Endothelial cell of umbilical vein (primary cell): ENCODE data around the gene EXOC1. TPM values are rescaled to one million over a fixed set of nuclear protein-coding genes. Genes with fewer than 3 reads are reported as not detected.

Source experiments
- BruUV-seq: library from RNA; stranded (reverse); fragments of 400-500 nt; replicated peaks from 2 replicates; lab custom pipeline; 2021; lab: Mats Ljungman, UMichigan
- CTCF ChIA-PET: fragments of 300-600, 350-600 bp; sonication (Branson Sonifier 250); formaldehyde crosslinking; loops from one replicate; lab custom pipeline; 2021; ENCODE audit warnings: antibody characterized with exemption, inconsistent platforms; lab: Charles Lee
- POLR2A ChIA-PET: fragments of 300-600, 350-600 bp; sonication (Branson Sonifier 250); formaldehyde crosslinking; loops from one replicate; lab custom pipeline; 2021; ENCODE audit warnings: antibody characterized with exemption, inconsistent platforms; lab: Charles Lee
- DNase-seq: peaks from one replicate; pipeline ENCODE4 v3.0.0-alpha.2; 2011; ENCODE audit warnings: low read depth, low spot score
- FAIRE-seq: peaks from 2 replicates; lab custom pipeline; 2011; peaks lifted over from hg19 to GRCh38; lab: Jason Lieb, UNC
- H2AFZ ChIP-seq: 2 replicates; pipeline ENCODE4 v1.6.0; 2012; ENCODE audit warnings: low read depth, low read length, control low read depth, inconsistent platforms
- H3K27ac ChIP-seq: 2 replicates; pipeline ENCODE4 v1.5.1; 2011; ENCODE audit warnings: low read depth, mild to moderate bottlenecking, control low read depth, low read length, moderate library complexity; ENCODE audit not compliant: insufficient read depth
- H3K27me3 ChIP-seq, 2 experiments: 2 replicates each; pipeline versions ENCODE4 v1.6.0 to v1.6.1; 2011; ENCODE audit warnings: low read length in 2 of 2, mixed read lengths in 1 of 2; ENCODE audit not compliant: control insufficient read depth in 2 of 2, insufficient read depth in 2 of 2
- H3K36me3 ChIP-seq, 2 experiments: 2 replicates in 1 of 2; 3 replicates in 1 of 2; pipeline ENCODE4 v1.5.1; 2011; ENCODE audit warnings: low read length in 2 of 2, mild to moderate bottlenecking in 1 of 2, moderate library complexity in 1 of 2; ENCODE audit not compliant: control insufficient read depth in 2 of 2, insufficient read depth in 2 of 2; ENCODE audit errors: extremely low read depth in 1 of 2
- H3K4me1 ChIP-seq: 3 replicates; pipeline ENCODE4 v1.5.1; 2011; ENCODE audit warnings: mild to moderate bottlenecking, low read length; ENCODE audit not compliant: control insufficient read depth, insufficient read depth; ENCODE audit errors: extremely low read depth
- H3K4me2 ChIP-seq: 2 replicates; pipeline ENCODE4 v1.6.1; 2011; ENCODE audit warnings: low read length, control low read depth, mixed read lengths; ENCODE audit not compliant: insufficient read depth
- H3K4me3 ChIP-seq, 3 experiments: fragments of 200-600 bp in 1 of 3; sonication (generic), shearing (Covaris generic) in 1 of 3; replicated peaks in 1 of 3; 2 replicates each; pipeline ENCODE4 v1.5.1; 2011 to 2016; ENCODE audit warnings: control low read depth in 3 of 3, low read length in 3 of 3, mild to moderate bottlenecking in 2 of 3, inconsistent platforms in 1 of 3, low read depth in 1 of 3, moderate library complexity in 1 of 3; ENCODE audit not compliant: insufficient read depth in 1 of 3
- H3K79me2 ChIP-seq: 2 replicates; pipeline ENCODE4 v1.6.0; 2012; ENCODE audit warnings: low read length, inconsistent platforms; ENCODE audit not compliant: control insufficient read depth, insufficient read depth
- H3K9ac ChIP-seq: replicated peaks from 2 replicates; pipeline ENCODE3; 2011; ENCODE audit warnings: low read length, control low read depth; ENCODE audit not compliant: insufficient read depth; ENCODE audit errors: extremely low read depth
- H3K9me1 ChIP-seq: replicated peaks from 3 replicates; pipeline ENCODE4 v1.6.0; 2011; ENCODE audit warnings: mild to moderate bottlenecking, low read length; ENCODE audit not compliant: control insufficient read depth, insufficient read depth; ENCODE audit errors: extremely low read depth
- H3K9me3 ChIP-seq: replicated peaks from 2 replicates; pipeline ENCODE4 v1.5.1; 2012; ENCODE audit warnings: low read length, inconsistent platforms; ENCODE audit not compliant: control insufficient read depth, insufficient read depth
- H4K20me1 ChIP-seq: replicated peaks from 2 replicates; pipeline ENCODE3; 2011; ENCODE audit warnings: mild to moderate bottlenecking, low read length; ENCODE audit not compliant: control insufficient read depth, insufficient read depth; ENCODE audit errors: extremely low read depth
- EZH2 ChIP-seq: IDR thresholded peaks from 2 replicates; pipeline ENCODE4 v1.6.1; 2012; ENCODE audit warnings: borderline replicate concordance, low read depth, mild to moderate bottlenecking, moderate library complexity, low read length, inconsistent platforms; ENCODE audit not compliant: severe bottlenecking
- FOS ChIP-seq: IDR thresholded peaks from 2 replicates; pipeline ENCODE4 v1.6.1; 2011; ENCODE audit warnings: mild to moderate bottlenecking, low read length, moderate library complexity, borderline replicate concordance; ENCODE audit not compliant: insufficient read depth
- GATA2 ChIP-seq: IDR thresholded peaks from 2 replicates; pipeline ENCODE4 v1.7.0; 2011; ENCODE audit warnings: low read depth, mild to moderate bottlenecking, moderate library complexity, mixed read lengths, low read length; ENCODE audit not compliant: insufficient read length, insufficient read depth
- JUN ChIP-seq: IDR thresholded peaks from 2 replicates; pipeline ENCODE4 v1.6.1; 2011; ENCODE audit warnings: borderline replicate concordance, low read depth; ENCODE audit not compliant: insufficient read length, insufficient read depth
- MYC ChIP-seq: IDR thresholded peaks from one replicate; pipeline ENCODE4 v1.6.1; 2011; ENCODE audit warnings: mild to moderate bottlenecking, low read depth, low read length
- POLR2A ChIP-seq: IDR thresholded peaks from 2 replicates; pipeline ENCODE4 v1.6.1; 2012; ENCODE audit warnings: low read depth, mild to moderate bottlenecking, control low read depth, low read length
- POLR2AphosphoS5 ChIP-seq: IDR thresholded peaks from 2 replicates; pipeline ENCODE4 v1.6.1; 2012; ENCODE audit warnings: low read depth, mild to moderate bottlenecking, control low read depth, low read length, moderate library complexity; ENCODE audit not compliant: insufficient read depth
- dilution Hi-C: fragments of 300-500 bp; cut with MboI; formaldehyde crosslinking; loops from one replicate; pipeline ENCODE4 v1.15.0; 2019; ENCODE audit warnings: low sequenced_read_pairs; ENCODE audit not compliant: extremely low pct_ligation_motif_present
- intact Hi-C: fragments of 100-400 bp; cut with micrococcal nuclease; formaldehyde crosslinking; loops from one replicate; pipeline ENCODE4 v1.10.0; 2022
- polyA plus RNA-seq, 4 experiments: library from polyadenylated mRNA; depleted of rRNA in 3 of 4; stranded (reverse) in 3 of 4; unstranded in 1 of 4; fragments of >200 nt; gene quantifications; 2 replicates each; pipeline versions ENCODE4 v1.2.1 to v1.2.3, GENCODE V29; 2011 to 2012; ENCODE audit warnings: missing spikeins in 1 of 4
- total RNA-seq: library from RNA; stranded (reverse); gene quantifications from 2 replicates; pipeline ENCODE4 v1.2.3, GENCODE V29; 2021
- TF ChIP-seq, protein P1 (sequence below): IDR thresholded peaks from 2 replicates; pipeline ENCODE4 v1.6.1; 2011; ENCODE audit not compliant: insufficient read depth, insufficient read length
- TF ChIP-seq, protein P2 (sequence below), 2 donors: IDR thresholded peaks; 1 replicate in 1 of 2; 2 replicates in 1 of 2; pipeline ENCODE4 v1.5.1; 2011; ENCODE audit warnings: low read length in 2 of 2, mild to moderate bottlenecking in 2 of 2, moderate library complexity in 2 of 2, control low read depth in 1 of 2, inconsistent platforms in 1 of 2, low read depth in 1 of 2; ENCODE audit not compliant: insufficient read depth in 1 of 2; ENCODE audit errors: extremely low read depth in 1 of 2

EXOC1 gene
- total and polyA plus RNA-seq, 2 donors (not counting 3 experiments of a cell fraction or from before 2014, with no cell fraction given): 11.6 to 33.3 TPM

DNA sequence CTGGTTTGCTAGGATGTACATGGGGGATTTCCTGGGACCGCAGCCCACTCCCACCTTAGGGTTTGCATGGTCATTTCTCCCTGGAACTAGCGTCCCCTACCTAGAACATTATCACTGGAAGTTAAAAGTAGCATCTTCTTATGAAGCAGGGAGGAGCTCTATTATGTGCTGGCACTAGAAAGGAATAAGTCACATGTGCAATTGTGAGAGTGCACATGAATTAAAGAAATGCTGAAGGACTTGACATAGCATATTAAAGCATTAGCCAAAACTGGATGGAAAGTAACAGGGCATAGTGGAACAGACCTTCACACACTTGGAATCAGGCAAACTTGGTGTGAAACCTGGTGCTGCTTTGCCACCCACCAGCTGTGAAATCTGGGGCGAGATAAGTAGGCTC, 31.1 kb upstream of the EXOC1 start:
- no peak overlapping the region for H2AFZ ChIP-seq
- H3K79me2 ChIP-seq: no peaks in the 10 kb centered on the region
- dilution Hi-C loops: no loop called here
- H3K9ac ChIP-seq: no peak overlapping the region
- ChIA-PET CTCF (interaction anchor here (0.7 kb wide), 1 partner anchor 12 kb away, joined by 3 read pairs; no protein-coding TSS in a partner anchor), POLR2A (no interaction called here)
- DNase-seq (no peak), FAIRE-seq (no peak)
- H3K4me3 ChIP-seq: no peak overlapping the region
- intact Hi-C loops: no loop called here
- H3K27me3 ChIP-seq: peaks cover 26 to 42% of the 10 kb centered on the region in 2 experiments
- no peaks in the 10 kb centered on the region for H3K9me1 ChIP-seq
- H3K9me3 ChIP-seq: no peaks in the 10 kb centered on the region
- BruUV-seq: no TSS peak
- H3K4me2 ChIP-seq: no peak overlapping the region
- no peaks in the 10 kb centered on the region for H3K36me3 ChIP-seq
- no peaks in the 10 kb centered on the region for H4K20me1 ChIP-seq
- TF ChIP-seq POLR2A (no peak), MYC (no peak), JUN (no peak), FOS (no peak)
- TF ChIP-seq, protein P1, sequence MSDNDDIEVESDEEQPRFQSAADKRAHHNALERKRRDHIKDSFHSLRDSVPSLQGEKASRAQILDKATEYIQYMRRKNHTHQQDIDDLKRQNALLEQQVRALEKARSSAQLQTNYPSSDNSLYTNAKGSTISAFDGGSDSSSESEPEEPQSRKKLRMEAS: no peak
- TF ChIP-seq, protein P2, sequence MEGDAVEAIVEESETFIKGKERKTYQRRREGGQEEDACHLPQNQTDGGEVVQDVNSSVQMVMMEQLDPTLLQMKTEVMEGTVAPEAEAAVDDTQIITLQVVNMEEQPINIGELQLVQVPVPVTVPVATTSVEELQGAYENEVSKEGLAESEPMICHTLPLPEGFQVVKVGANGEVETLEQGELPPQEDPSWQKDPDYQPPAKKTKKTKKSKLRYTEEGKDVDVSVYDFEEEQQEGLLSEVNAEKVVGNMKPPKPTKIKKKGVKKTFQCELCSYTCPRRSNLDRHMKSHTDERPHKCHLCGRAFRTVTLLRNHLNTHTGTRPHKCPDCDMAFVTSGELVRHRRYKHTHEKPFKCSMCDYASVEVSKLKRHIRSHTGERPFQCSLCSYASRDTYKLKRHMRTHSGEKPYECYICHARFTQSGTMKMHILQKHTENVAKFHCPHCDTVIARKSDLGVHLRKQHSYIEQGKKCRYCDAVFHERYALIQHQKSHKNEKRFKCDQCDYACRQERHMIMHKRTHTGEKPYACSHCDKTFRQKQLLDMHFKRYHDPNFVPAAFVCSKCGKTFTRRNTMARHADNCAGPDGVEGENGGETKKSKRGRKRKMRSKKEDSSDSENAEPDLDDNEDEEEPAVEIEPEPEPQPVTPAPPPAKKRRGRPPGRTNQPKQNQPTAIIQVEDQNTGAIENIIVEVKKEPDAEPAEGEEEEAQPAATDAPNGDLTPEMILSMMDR (IDR thresholded peaks at IDR 0.05; ENCODE audit: extremely low read depth in 1 of 2, insufficient read depth in 1 of 2, low read depth in 1 of 2, low read length in 2 of 2): no peak
- no peaks in the 10 kb centered on the region for H3K4me1 ChIP-seq
- H3K27ac ChIP-seq: no peak overlapping the region

DNA sequence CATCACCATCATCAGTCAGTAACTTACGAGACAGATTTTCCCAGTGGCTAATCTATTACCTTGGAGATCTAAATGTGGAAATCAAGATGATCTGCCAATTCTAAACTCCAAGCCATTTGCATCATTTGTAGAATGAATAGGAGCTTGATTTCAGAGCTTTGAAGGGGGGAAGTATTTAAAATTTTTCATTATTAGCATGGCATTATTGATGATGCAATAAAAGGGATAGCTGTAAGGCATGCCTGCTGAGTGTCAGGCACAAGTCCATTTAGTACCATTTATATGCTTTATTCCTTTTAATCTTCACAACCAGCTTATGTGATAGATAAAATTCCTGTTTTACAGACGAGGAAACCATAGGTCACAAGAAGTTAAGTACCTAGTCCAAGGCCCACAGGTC, 28.6 kb upstream of the EXOC1 start:
- H4K20me1 ChIP-seq: no peaks in the 10 kb centered on the region
- no peak overlapping the region for H3K9ac ChIP-seq
- H3K4me3 ChIP-seq: no peak overlapping the region
- H3K4me1 ChIP-seq: no peaks in the 10 kb centered on the region
- H3K27me3 ChIP-seq: peaks cover 15 to 30% of the 10 kb centered on the region in 2 experiments
- no peaks in the 10 kb centered on the region for H3K9me1 ChIP-seq
- no peak overlapping the region for H3K27ac ChIP-seq
- FAIRE-seq (no peak), DNase-seq (no peak)
- no peaks in the 10 kb centered on the region for H3K79me2 ChIP-seq
- intact Hi-C loops (no loop called here), dilution Hi-C loops (no loop called here)
- no TSS peak for BruUV-seq
- ChIA-PET POLR2A (no interaction called here), CTCF (interaction anchor here (1.2 kb wide), 1 partner anchor 41 kb away, joined by 3 read pairs; no protein-coding TSS in a partner anchor)
- H2AFZ ChIP-seq: no peak overlapping the region
- no peaks in the 10 kb centered on the region for H3K9me3 ChIP-seq
- no peaks in the 10 kb centered on the region for H3K36me3 ChIP-seq
- no peak for TF ChIP-seq POLR2AphosphoS5
- TF ChIP-seq EZH2: no peak
- TF ChIP-seq POLR2A: no peak
- TF ChIP-seq, protein P2 (IDR thresholded peaks at IDR 0.05; ENCODE audit: extremely low read depth in 1 of 2, insufficient read depth in 1 of 2, low read depth in 1 of 2, low read length in 2 of 2): no peak
- TF ChIP-seq JUN: no peak
- no peak for TF ChIP-seq FOS
- TF ChIP-seq, protein P1: no peak
- no peak for TF ChIP-seq MYC
- TF ChIP-seq GATA2: no peak
- H3K4me2 ChIP-seq: no peak overlapping the region
